Endothelial cell of umbilical vein (primary cell): ENCODE data around the gene PTH1R. TPM values are rescaled to one million over a fixed set of nuclear protein-coding genes. Genes with fewer than 3 reads are reported as not detected.

Source experiments
- BruUV-seq: library from RNA; stranded (reverse); fragments of 400-500 nt; replicated peaks from 2 replicates; lab custom pipeline; 2021; lab: Mats Ljungman, UMichigan
- CTCF ChIA-PET: fragments of 300-600, 350-600 bp; sonication (Branson Sonifier 250); formaldehyde crosslinking; loops from one replicate; lab custom pipeline; 2021; ENCODE audit warnings: antibody characterized with exemption, inconsistent platforms; lab: Charles Lee
- POLR2A ChIA-PET: fragments of 300-600, 350-600 bp; sonication (Branson Sonifier 250); formaldehyde crosslinking; loops from one replicate; lab custom pipeline; 2021; ENCODE audit warnings: antibody characterized with exemption, inconsistent platforms; lab: Charles Lee
- DNase-seq: peaks from one replicate; pipeline ENCODE4 v3.0.0-alpha.2; 2011; ENCODE audit warnings: low read depth, low spot score
- FAIRE-seq: peaks from 2 replicates; lab custom pipeline; 2011; peaks lifted over from hg19 to GRCh38; lab: Jason Lieb, UNC
- H2AFZ ChIP-seq: 2 replicates; pipeline ENCODE4 v1.6.0; 2012; ENCODE audit warnings: low read depth, low read length, control low read depth, inconsistent platforms
- H3K27ac ChIP-seq: 2 replicates; pipeline ENCODE4 v1.5.1; 2011; ENCODE audit warnings: low read depth, mild to moderate bottlenecking, control low read depth, low read length, moderate library complexity; ENCODE audit not compliant: insufficient read depth
- H3K27me3 ChIP-seq, 2 experiments: 2 replicates each; pipeline versions ENCODE4 v1.6.0 to v1.6.1; 2011; ENCODE audit warnings: low read length in 2 of 2, mixed read lengths in 1 of 2; ENCODE audit not compliant: control insufficient read depth in 2 of 2, insufficient read depth in 2 of 2
- H3K36me3 ChIP-seq, 2 experiments: 2 replicates in 1 of 2; 3 replicates in 1 of 2; pipeline ENCODE4 v1.5.1; 2011; ENCODE audit warnings: low read length in 2 of 2, mild to moderate bottlenecking in 1 of 2, moderate library complexity in 1 of 2; ENCODE audit not compliant: control insufficient read depth in 2 of 2, insufficient read depth in 2 of 2; ENCODE audit errors: extremely low read depth in 1 of 2
- H3K4me1 ChIP-seq: 3 replicates; pipeline ENCODE4 v1.5.1; 2011; ENCODE audit warnings: mild to moderate bottlenecking, low read length; ENCODE audit not compliant: control insufficient read depth, insufficient read depth; ENCODE audit errors: extremely low read depth
- H3K4me2 ChIP-seq: 2 replicates; pipeline ENCODE4 v1.6.1; 2011; ENCODE audit warnings: low read length, control low read depth, mixed read lengths; ENCODE audit not compliant: insufficient read depth
- H3K4me3 ChIP-seq, 3 experiments: fragments of 200-600 bp in 1 of 3; sonication (generic), shearing (Covaris generic) in 1 of 3; replicated peaks in 1 of 3; 2 replicates each; pipeline ENCODE4 v1.5.1; 2011 to 2016; ENCODE audit warnings: control low read depth in 3 of 3, low read length in 3 of 3, mild to moderate bottlenecking in 2 of 3, inconsistent platforms in 1 of 3, low read depth in 1 of 3, moderate library complexity in 1 of 3; ENCODE audit not compliant: insufficient read depth in 1 of 3
- H3K79me2 ChIP-seq: 2 replicates; pipeline ENCODE4 v1.6.0; 2012; ENCODE audit warnings: low read length, inconsistent platforms; ENCODE audit not compliant: control insufficient read depth, insufficient read depth
- H3K9ac ChIP-seq: replicated peaks from 2 replicates; pipeline ENCODE3; 2011; ENCODE audit warnings: low read length, control low read depth; ENCODE audit not compliant: insufficient read depth; ENCODE audit errors: extremely low read depth
- H3K9me1 ChIP-seq: replicated peaks from 3 replicates; pipeline ENCODE4 v1.6.0; 2011; ENCODE audit warnings: mild to moderate bottlenecking, low read length; ENCODE audit not compliant: control insufficient read depth, insufficient read depth; ENCODE audit errors: extremely low read depth
- H3K9me3 ChIP-seq: replicated peaks from 2 replicates; pipeline ENCODE4 v1.5.1; 2012; ENCODE audit warnings: low read length, inconsistent platforms; ENCODE audit not compliant: control insufficient read depth, insufficient read depth
- H4K20me1 ChIP-seq: replicated peaks from 2 replicates; pipeline ENCODE3; 2011; ENCODE audit warnings: mild to moderate bottlenecking, low read length; ENCODE audit not compliant: control insufficient read depth, insufficient read depth; ENCODE audit errors: extremely low read depth
- EZH2 ChIP-seq: IDR thresholded peaks from 2 replicates; pipeline ENCODE4 v1.6.1; 2012; ENCODE audit warnings: borderline replicate concordance, low read depth, mild to moderate bottlenecking, moderate library complexity, low read length, inconsistent platforms; ENCODE audit not compliant: severe bottlenecking
- FOS ChIP-seq: IDR thresholded peaks from 2 replicates; pipeline ENCODE4 v1.6.1; 2011; ENCODE audit warnings: mild to moderate bottlenecking, low read length, moderate library complexity, borderline replicate concordance; ENCODE audit not compliant: insufficient read depth
- GATA2 ChIP-seq: IDR thresholded peaks from 2 replicates; pipeline ENCODE4 v1.7.0; 2011; ENCODE audit warnings: low read depth, mild to moderate bottlenecking, moderate library complexity, mixed read lengths, low read length; ENCODE audit not compliant: insufficient read length, insufficient read depth
- JUN ChIP-seq: IDR thresholded peaks from 2 replicates; pipeline ENCODE4 v1.6.1; 2011; ENCODE audit warnings: borderline replicate concordance, low read depth; ENCODE audit not compliant: insufficient read length, insufficient read depth
- MYC ChIP-seq: IDR thresholded peaks from one replicate; pipeline ENCODE4 v1.6.1; 2011; ENCODE audit warnings: mild to moderate bottlenecking, low read depth, low read length
- POLR2A ChIP-seq: IDR thresholded peaks from 2 replicates; pipeline ENCODE4 v1.6.1; 2012; ENCODE audit warnings: low read depth, mild to moderate bottlenecking, control low read depth, low read length
- POLR2AphosphoS5 ChIP-seq: IDR thresholded peaks from 2 replicates; pipeline ENCODE4 v1.6.1; 2012; ENCODE audit warnings: low read depth, mild to moderate bottlenecking, control low read depth, low read length, moderate library complexity; ENCODE audit not compliant: insufficient read depth
- dilution Hi-C: fragments of 300-500 bp; cut with MboI; formaldehyde crosslinking; loops from one replicate; pipeline ENCODE4 v1.15.0; 2019; ENCODE audit warnings: low sequenced_read_pairs; ENCODE audit not compliant: extremely low pct_ligation_motif_present
- intact Hi-C: fragments of 100-400 bp; cut with micrococcal nuclease; formaldehyde crosslinking; loops from one replicate; pipeline ENCODE4 v1.10.0; 2022
- polyA plus RNA-seq, 4 experiments: library from polyadenylated mRNA; depleted of rRNA in 3 of 4; stranded (reverse) in 3 of 4; unstranded in 1 of 4; fragments of >200 nt; gene quantifications; 2 replicates each; pipeline versions ENCODE4 v1.2.1 to v1.2.3, GENCODE V29; 2011 to 2012; ENCODE audit warnings: missing spikeins in 1 of 4
- total RNA-seq: library from RNA; stranded (reverse); gene quantifications from 2 replicates; pipeline ENCODE4 v1.2.3, GENCODE V29; 2021
- TF ChIP-seq, protein P1 (sequence below), 2 donors: IDR thresholded peaks; 1 replicate in 1 of 2; 2 replicates in 1 of 2; pipeline ENCODE4 v1.5.1; 2011; ENCODE audit warnings: low read length in 2 of 2, mild to moderate bottlenecking in 2 of 2, moderate library complexity in 2 of 2, control low read depth in 1 of 2, inconsistent platforms in 1 of 2, low read depth in 1 of 2; ENCODE audit not compliant: insufficient read depth in 1 of 2; ENCODE audit errors: extremely low read depth in 1 of 2
- TF ChIP-seq, protein P2 (sequence below): IDR thresholded peaks from 2 replicates; pipeline ENCODE4 v1.6.1; 2011; ENCODE audit not compliant: insufficient read depth, insufficient read length

Gene PTH1R
- total and polyA plus RNA-seq, 2 donors (not counting 3 experiments of a cell fraction or from before 2014, with no cell fraction given): 0.08 to 0.46 TPM

DNA sequence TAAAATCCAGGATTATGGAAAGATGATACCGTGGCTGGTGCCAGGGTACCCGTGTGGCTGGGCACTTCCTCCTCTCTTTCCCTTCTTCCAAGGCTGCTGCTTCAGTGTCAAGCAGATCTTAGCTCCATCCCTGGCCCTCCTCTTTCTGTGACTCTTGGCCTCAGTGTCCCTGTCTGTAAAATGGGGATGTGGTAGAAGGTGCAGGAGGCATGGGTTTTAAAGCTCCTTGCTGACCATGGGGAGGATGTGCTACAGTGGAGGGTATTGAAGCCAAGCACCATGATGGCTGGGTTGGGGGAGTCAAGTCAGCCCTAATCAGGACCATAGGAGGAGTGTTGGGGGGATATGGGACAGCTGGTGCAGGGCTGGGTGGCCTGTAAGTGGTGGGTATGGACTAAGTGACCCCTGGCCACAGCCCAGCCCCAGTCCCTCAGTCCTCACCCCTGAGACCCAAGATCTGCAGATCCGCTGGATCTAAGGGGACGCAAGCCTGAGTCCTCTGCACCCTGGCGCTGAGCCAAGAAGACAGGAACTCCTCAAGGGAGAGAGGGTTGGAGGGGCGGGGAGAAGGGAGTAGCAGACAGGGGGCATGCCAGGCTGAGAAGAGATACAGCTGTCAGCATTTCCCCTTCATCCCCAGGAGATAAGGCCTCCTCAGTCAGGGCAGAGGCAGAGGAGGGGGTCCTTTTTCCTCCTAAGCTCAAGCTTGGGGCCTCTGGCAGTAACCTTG, 12.0 kb downstream of the PTH1R start:
- intact Hi-C loops: loop anchor here (10.0 kb wide), 1 partner anchor 405 kb away; no protein-coding TSS in a partner anchor
- Histone ChIP-seq H4K20me1 (no peaks in the 10 kb centered on the region), H3K4me2 (no peak overlapping the region), H3K9me3 (no peaks in the 10 kb centered on the region), H3K4me3 (no peak overlapping the region), H3K4me1 (peaks cover 6% of the 10 kb centered on the region), H3K9ac (no peak overlapping the region), H3K9me1 (no peaks in the 10 kb centered on the region), H2AFZ (no peak overlapping the region), H3K36me3 (no peaks in the 10 kb centered on the region), H3K27ac (no peak overlapping the region), H3K79me2 (no peaks in the 10 kb centered on the region), H3K27me3 (peaks cover 7 to 9% of the 10 kb centered on the region in 2 experiments)
- BruUV-seq: no TSS peak
- FAIRE-seq (no peak), DNase-seq (no peak)
- CTCF ChIA-PET: interaction anchor here (1.0 to 1.6 kb wide), 4 partner anchors 11 to 42 kb away, joined by 3 to 6 read pairs (median 4); partner anchors contain the start of gene PTH1R
- TF ChIP-seq GATA2: no peak
- no peak for TF ChIP-seq JUN
- no peak for TF ChIP-seq POLR2AphosphoS5
- no peak for TF ChIP-seq POLR2A
- dilution Hi-C loops: no loop called here
- POLR2A ChIA-PET: no interaction called here

DNA sequence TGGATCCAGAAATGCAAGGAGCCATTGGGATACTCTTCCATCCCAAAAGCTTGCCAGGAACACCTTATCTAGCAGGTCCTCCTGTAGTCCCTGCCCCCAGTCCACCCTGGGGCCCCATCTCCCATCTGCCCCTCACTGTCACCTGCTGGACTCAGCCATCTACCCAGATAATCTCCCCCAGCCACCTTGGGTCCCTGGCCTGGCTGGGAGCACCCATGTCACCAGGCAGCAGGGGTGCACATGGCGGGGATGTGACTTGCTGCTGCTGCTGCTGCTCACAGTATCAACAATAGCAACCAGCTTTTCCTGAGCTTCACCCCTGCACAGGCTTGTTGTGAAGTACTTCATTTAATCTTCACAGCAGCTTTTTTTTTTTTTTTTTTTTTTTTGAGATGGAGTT, 12.6 kb downstream of the PTH1R start:
- Histone ChIP-seq H3K9me3 (no peaks in the 10 kb centered on the region), H3K36me3 (no peaks in the 10 kb centered on the region), H4K20me1 (no peaks in the 10 kb centered on the region), H2AFZ (no peak overlapping the region), H3K27me3 (peaks cover 1 to 3% of the 10 kb centered on the region in 2 experiments), H3K4me3 (no peak overlapping the region), H3K79me2 (no peaks in the 10 kb centered on the region), H3K27ac (no peak overlapping the region), H3K4me1 (peaks cover 6% of the 10 kb centered on the region), H3K4me2 (no peak overlapping the region), H3K9ac (no peak overlapping the region), H3K9me1 (no peaks in the 10 kb centered on the region)
- no peak for DNase-seq
- dilution Hi-C loops (no loop called here), intact Hi-C loops (loop anchor here (10.0 kb wide), 1 partner anchor 405 kb away; no protein-coding TSS in a partner anchor)
- no peak for TF ChIP-seq EZH2
- TF ChIP-seq, protein P1, sequence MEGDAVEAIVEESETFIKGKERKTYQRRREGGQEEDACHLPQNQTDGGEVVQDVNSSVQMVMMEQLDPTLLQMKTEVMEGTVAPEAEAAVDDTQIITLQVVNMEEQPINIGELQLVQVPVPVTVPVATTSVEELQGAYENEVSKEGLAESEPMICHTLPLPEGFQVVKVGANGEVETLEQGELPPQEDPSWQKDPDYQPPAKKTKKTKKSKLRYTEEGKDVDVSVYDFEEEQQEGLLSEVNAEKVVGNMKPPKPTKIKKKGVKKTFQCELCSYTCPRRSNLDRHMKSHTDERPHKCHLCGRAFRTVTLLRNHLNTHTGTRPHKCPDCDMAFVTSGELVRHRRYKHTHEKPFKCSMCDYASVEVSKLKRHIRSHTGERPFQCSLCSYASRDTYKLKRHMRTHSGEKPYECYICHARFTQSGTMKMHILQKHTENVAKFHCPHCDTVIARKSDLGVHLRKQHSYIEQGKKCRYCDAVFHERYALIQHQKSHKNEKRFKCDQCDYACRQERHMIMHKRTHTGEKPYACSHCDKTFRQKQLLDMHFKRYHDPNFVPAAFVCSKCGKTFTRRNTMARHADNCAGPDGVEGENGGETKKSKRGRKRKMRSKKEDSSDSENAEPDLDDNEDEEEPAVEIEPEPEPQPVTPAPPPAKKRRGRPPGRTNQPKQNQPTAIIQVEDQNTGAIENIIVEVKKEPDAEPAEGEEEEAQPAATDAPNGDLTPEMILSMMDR (IDR thresholded peaks at IDR 0.05; ENCODE audit: extremely low read depth in 1 of 2, insufficient read depth in 1 of 2, low read depth in 1 of 2, low read length in 2 of 2): no peak
- no peak for TF ChIP-seq GATA2
- no peak for TF ChIP-seq POLR2A
- TF ChIP-seq FOS: no peak
- no peak for TF ChIP-seq MYC
- no peak for TF ChIP-seq POLR2AphosphoS5
- TF ChIP-seq, protein P2, sequence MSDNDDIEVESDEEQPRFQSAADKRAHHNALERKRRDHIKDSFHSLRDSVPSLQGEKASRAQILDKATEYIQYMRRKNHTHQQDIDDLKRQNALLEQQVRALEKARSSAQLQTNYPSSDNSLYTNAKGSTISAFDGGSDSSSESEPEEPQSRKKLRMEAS: no peak
- CTCF ChIA-PET: interaction anchor here (0.9 to 1.6 kb wide), 6 partner anchors 12 to 43 kb away, joined by 3 to 6 read pairs (median 4); partner anchors contain the start of gene PTH1R
- no peak for FAIRE-seq
- BruUV-seq: no TSS peak
- POLR2A ChIA-PET: no interaction called here
